DND-41 (cell line): ENCODE measurements around the gene ENPP1.

Experiments used
- ATAC-seq: fragments of 200-7000 bp; cut with Tn5 transposase; 3 replicates; pipeline ENCODE4 v1.9.1; 2021; ENCODE audit warnings: low read depth; ENCODE audit not compliant: insufficient read depth
- DNase-seq: peaks from one replicate; pipeline ENCODE4 v3.0.0-alpha.2; 2020
- H2AFZ ChIP-seq: 2 replicates; pipeline ENCODE4 v1.6.0; 2012; ENCODE audit warnings: low read depth, low read length
- H3K27ac ChIP-seq: 2 replicates; pipeline ENCODE4 v1.5.1; 2012; ENCODE audit warnings: low read length, inconsistent platforms
- H3K27me3 ChIP-seq: fragments of 200-600 bp; sonication (generic); 2 replicates; pipeline ENCODE4 v1.6.0; 2012; ENCODE audit warnings: low read length, mild to moderate bottlenecking, inconsistent platforms; ENCODE audit not compliant: insufficient read depth, poor library complexity
- H3K36me3 ChIP-seq: 2 replicates; pipeline ENCODE4 v1.5.1; 2012; ENCODE audit warnings: low read length, inconsistent platforms; ENCODE audit not compliant: insufficient read depth
- H3K4me1 ChIP-seq: 2 replicates; pipeline ENCODE4 v1.5.1; 2012; ENCODE audit warnings: mild to moderate bottlenecking, low read length; ENCODE audit not compliant: insufficient read depth
- H3K4me2 ChIP-seq: 2 replicates; pipeline ENCODE4 v1.6.0; 2012; ENCODE audit warnings: mild to moderate bottlenecking, moderate library complexity, low read length, inconsistent platforms; ENCODE audit not compliant: insufficient read depth
- H3K4me3 ChIP-seq, 2 experiments: fragments of 200-600 bp in 1 of 2; shearing (Covaris generic) in 1 of 2; 2 replicates each; pipeline ENCODE4 v1.5.1; 2012 to 2016; ENCODE audit warnings: inconsistent platforms in 2 of 2, low read length in 2 of 2, mild to moderate bottlenecking in 2 of 2, low read depth in 1 of 2, moderate library complexity in 1 of 2
- H3K79me2 ChIP-seq: 2 replicates; pipeline ENCODE4 v1.6.0; 2012; ENCODE audit warnings: low read length, inconsistent platforms; ENCODE audit not compliant: insufficient read depth
- H3K9ac ChIP-seq: 2 replicates; pipeline ENCODE4 v1.6.0; 2012; ENCODE audit warnings: low read depth, mild to moderate bottlenecking, inconsistent platforms, low read length, moderate library complexity
- H3K9me3 ChIP-seq: 2 replicates; pipeline ENCODE4 v1.5.1; 2012; ENCODE audit warnings: low read length, moderate library complexity, mild to moderate bottlenecking, inconsistent platforms; ENCODE audit not compliant: insufficient read depth, severe bottlenecking
- H4K20me1 ChIP-seq: 2 replicates; pipeline ENCODE4 v1.6.0; 2012; ENCODE audit warnings: low read length; ENCODE audit not compliant: insufficient read depth
- EZH2 ChIP-seq: IDR thresholded peaks from 3 replicates; pipeline ENCODE4 v1.6.1; 2012; ENCODE audit warnings: borderline replicate concordance, low read depth, mild to moderate bottlenecking, moderate library complexity, low read length, inconsistent platforms; ENCODE audit not compliant: severe bottlenecking
- TF ChIP-seq, protein P1 (sequence below): IDR thresholded peaks from 2 replicates; pipeline ENCODE4 v1.5.1; 2012; ENCODE audit warnings: borderline replicate concordance, low read length, moderate library complexity, mild to moderate bottlenecking; ENCODE audit not compliant: poor library complexity, severe bottlenecking; ENCODE audit errors: extremely low read depth

ENPP1 gene

DNA sequence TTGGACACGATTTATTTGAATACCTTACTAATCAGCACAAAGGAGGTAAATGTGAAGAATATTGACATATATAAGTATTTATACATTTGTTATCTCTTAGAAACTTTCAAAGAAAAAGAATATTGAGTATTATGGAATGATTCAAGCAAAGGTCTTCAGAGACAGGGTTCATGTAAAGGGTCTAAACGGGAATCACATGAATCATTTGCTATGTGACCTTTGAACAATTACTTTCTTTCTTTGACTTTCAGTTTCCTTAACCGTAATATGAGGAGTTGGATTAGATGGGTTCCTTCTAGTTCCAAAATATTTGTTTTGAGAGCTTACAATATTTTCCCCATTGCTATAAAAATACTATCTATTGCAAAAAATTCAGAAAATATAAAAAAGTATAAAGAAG, 14.3 kb downstream of the ENPP1 start:
- Histone ChIP-seq H3K79me2 (no peaks in the 10 kb centered on the region), H3K4me2 (no peak overlapping the region), H3K9me3 (no peaks in the 10 kb centered on the region), H3K36me3 (no peaks in the 10 kb centered on the region), H3K27me3 (peaks cover 5% of the 10 kb centered on the region), H3K27ac (no peak overlapping the region), H4K20me1 (no peaks in the 10 kb centered on the region), H3K4me3 (no peak overlapping the region), H3K4me1 (no peaks in the 10 kb centered on the region), H2AFZ (no peak overlapping the region), H3K9ac (no peak overlapping the region)
- ATAC-seq (no peak), DNase-seq (no peak)
- TF ChIP-seq, protein P1, sequence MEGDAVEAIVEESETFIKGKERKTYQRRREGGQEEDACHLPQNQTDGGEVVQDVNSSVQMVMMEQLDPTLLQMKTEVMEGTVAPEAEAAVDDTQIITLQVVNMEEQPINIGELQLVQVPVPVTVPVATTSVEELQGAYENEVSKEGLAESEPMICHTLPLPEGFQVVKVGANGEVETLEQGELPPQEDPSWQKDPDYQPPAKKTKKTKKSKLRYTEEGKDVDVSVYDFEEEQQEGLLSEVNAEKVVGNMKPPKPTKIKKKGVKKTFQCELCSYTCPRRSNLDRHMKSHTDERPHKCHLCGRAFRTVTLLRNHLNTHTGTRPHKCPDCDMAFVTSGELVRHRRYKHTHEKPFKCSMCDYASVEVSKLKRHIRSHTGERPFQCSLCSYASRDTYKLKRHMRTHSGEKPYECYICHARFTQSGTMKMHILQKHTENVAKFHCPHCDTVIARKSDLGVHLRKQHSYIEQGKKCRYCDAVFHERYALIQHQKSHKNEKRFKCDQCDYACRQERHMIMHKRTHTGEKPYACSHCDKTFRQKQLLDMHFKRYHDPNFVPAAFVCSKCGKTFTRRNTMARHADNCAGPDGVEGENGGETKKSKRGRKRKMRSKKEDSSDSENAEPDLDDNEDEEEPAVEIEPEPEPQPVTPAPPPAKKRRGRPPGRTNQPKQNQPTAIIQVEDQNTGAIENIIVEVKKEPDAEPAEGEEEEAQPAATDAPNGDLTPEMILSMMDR, result no peak
- TF ChIP-seq EZH2, result no peak

DNA sequence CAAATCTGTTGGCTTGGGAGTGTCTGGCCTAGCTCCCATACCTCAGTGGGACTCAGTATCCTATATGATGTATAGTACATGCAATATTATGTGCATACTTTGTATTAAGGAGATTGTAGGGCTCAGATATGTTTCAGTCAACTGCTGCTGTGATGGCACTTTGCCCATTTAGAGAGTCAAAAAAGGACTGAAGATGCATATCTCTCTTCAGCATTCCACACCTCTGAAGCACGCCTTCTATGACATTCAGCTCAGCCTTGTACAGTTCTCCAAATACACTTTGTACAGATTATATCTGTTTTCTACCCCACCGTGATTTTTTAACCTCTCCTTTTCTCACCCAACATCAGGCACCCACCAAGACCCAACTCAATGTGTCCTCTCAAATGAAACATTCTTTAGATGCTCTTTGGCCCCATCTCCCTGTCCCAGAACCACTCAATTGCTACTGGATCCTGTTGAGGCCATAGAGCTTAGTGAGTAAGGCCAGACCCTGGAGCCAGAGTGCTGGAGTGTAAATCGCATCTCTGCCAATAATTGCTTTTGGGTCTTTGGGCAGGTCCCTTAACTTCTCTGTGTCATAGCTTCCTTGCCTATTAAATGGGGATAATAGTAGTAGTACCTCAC, 15.6 kb downstream of the ENPP1 start:
- Histone ChIP-seq H4K20me1 (no peaks in the 10 kb centered on the region), H3K36me3 (no peaks in the 10 kb centered on the region), H3K4me2 (no peak overlapping the region), H2AFZ (no peak overlapping the region), H3K9me3 (no peaks in the 10 kb centered on the region), H3K4me1 (no peaks in the 10 kb centered on the region), H3K9ac (no peak overlapping the region), H3K4me3 (no peak overlapping the region), H3K27me3 (peaks cover 5% of the 10 kb centered on the region), H3K27ac (no peak overlapping the region), H3K79me2 (no peaks in the 10 kb centered on the region)
- TF ChIP-seq EZH2, result no peak
- DNase-seq, result no peak
- no peak for ATAC-seq

DNA sequence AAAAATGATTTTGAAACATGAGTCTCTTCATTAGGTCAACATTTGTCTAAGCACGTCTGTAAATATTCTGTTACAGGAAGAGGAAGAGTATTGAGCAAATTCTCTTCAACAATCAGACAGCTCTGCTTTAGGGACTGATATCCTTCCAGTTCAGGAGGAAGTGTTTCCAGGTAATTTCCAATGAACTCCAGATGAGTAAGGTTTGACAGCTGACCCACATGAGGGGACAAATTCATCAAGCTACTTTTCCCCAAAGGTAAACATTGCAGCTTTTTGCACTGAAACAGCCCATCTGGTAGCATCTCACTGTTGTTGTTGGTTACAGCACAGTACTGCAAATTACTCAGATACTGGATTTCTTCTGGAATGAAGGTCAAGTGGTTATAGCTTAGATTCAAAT, 18.1 kb downstream of the ENPP1 start:
- H2AFZ ChIP-seq, result no peak overlapping the region
- peaks cover 11% of the 10 kb centered on the region for H3K27me3 ChIP-seq
- no peak overlapping the region for H3K4me3 ChIP-seq
- H3K79me2 ChIP-seq, result no peaks in the 10 kb centered on the region
- H3K36me3 ChIP-seq, result no peaks in the 10 kb centered on the region
- H3K27ac ChIP-seq, result no peak overlapping the region
- DNase-seq (no peak), ATAC-seq (no peak)
- no peaks in the 10 kb centered on the region for H3K4me1 ChIP-seq
- H3K9ac ChIP-seq, result no peak overlapping the region
- TF ChIP-seq, protein P1, result no peak
- no peak for TF ChIP-seq EZH2
- H3K9me3 ChIP-seq, result no peaks in the 10 kb centered on the region
- H3K4me2 ChIP-seq, result no peak overlapping the region
- no peaks in the 10 kb centered on the region for H4K20me1 ChIP-seq

DNA sequence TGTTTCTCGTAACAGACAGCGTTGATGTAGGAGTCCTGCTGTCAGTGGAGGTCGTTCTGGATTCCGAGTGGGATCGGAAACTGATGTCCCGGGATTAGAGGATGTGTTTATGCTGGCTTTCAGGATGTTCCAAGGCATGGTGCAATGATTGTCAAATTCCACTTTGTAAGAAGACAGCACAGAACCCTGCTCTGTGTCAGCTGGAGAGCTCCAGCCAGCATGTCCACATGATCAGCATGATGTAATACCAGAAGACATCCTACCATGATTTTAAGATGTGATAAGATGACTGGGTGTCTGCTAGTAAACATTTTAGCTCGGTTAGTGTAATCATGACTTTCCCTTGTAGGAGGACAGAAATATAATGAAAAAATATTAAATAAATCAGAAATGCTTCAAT, 20.3 kb downstream of the ENPP1 start:
- no peaks in the 10 kb centered on the region for H3K79me2 ChIP-seq
- no peak overlapping the region for H2AFZ ChIP-seq
- TF ChIP-seq EZH2, result no peak
- TF ChIP-seq, protein P1, result no peak
- ATAC-seq, result no peak
- H3K36me3 ChIP-seq, result no peaks in the 10 kb centered on the region
- DNase-seq, result no peak
- no peak overlapping the region for H3K27ac ChIP-seq
- H3K4me1 ChIP-seq, result no peaks in the 10 kb centered on the region
- no peak overlapping the region for H3K9ac ChIP-seq
- no peaks in the 10 kb centered on the region for H4K20me1 ChIP-seq
- H3K4me3 ChIP-seq, result no peak overlapping the region
- no peak overlapping the region for H3K4me2 ChIP-seq
- no peaks in the 10 kb centered on the region for H3K9me3 ChIP-seq
- peaks cover 18% of the 10 kb centered on the region for H3K27me3 ChIP-seq
